H9 (cell line): ENCODE results near the gene KLHDC1. TPM values are rescaled to one million over a fixed set of nuclear protein-coding genes. Genes with fewer than 3 reads are reported as not detected.

ENCODE experiments used
- DNase-seq: peaks from one replicate; pipeline ENCODE4 v3.0.0-alpha.2; 2017
- H2AFZ ChIP-seq: one replicate; pipeline ENCODE4 v1.6.1; 2013; ENCODE audit warnings: mild to moderate bottlenecking, low read length, control low read depth, moderate library complexity
- H2AK5ac ChIP-seq: 2 replicates; pipeline ENCODE4 v1.6.1; 2013; ENCODE audit warnings: low read length, control low read depth, mixed read lengths; ENCODE audit not compliant: insufficient read length
- H2BK120ac ChIP-seq: one replicate; pipeline ENCODE4 v1.6.1; 2013; ENCODE audit warnings: low read depth, mild to moderate bottlenecking, low read length, control low read depth, inconsistent platforms; ENCODE audit not compliant: poor library complexity, severe bottlenecking
- H2BK12ac ChIP-seq: 2 replicates; pipeline ENCODE4 v1.6.1; 2013; ENCODE audit warnings: low read length, control low read depth, mixed read lengths, low read depth; ENCODE audit not compliant: insufficient read length
- H2BK15ac ChIP-seq: 2 replicates; pipeline ENCODE4 v1.6.1; 2013; ENCODE audit warnings: low read depth, low read length, control low read depth
- H2BK20ac ChIP-seq: one replicate; pipeline ENCODE4 v1.6.1; 2013; ENCODE audit warnings: low read depth, mild to moderate bottlenecking, low read length, control low read depth, inconsistent platforms; ENCODE audit not compliant: poor library complexity, severe bottlenecking
- H2BK5ac ChIP-seq: 2 replicates; pipeline ENCODE4 v1.6.1; 2013; ENCODE audit warnings: low read length, control low read depth, mixed read lengths; ENCODE audit not compliant: insufficient read length
- H3K14ac ChIP-seq: 2 replicates; pipeline ENCODE4 v1.6.1; 2013; ENCODE audit warnings: low read length, control low read depth; ENCODE audit not compliant: insufficient read depth
- H3K18ac ChIP-seq: 2 replicates; pipeline ENCODE4 v1.6.1; 2013; ENCODE audit warnings: low read depth, mild to moderate bottlenecking, mixed read lengths, low read length, control low read depth; ENCODE audit not compliant: insufficient read length
- H3K23ac ChIP-seq: 2 replicates; pipeline ENCODE4 v1.6.1; 2013; ENCODE audit warnings: low read length, control low read depth, mixed read lengths, low read depth; ENCODE audit not compliant: insufficient read length
- H3K23me2 ChIP-seq: 2 replicates; pipeline ENCODE4 v1.6.1; 2013; ENCODE audit warnings: low read depth, mild to moderate bottlenecking, mixed read lengths, low read length, control low read depth; ENCODE audit not compliant: insufficient read length, poor library complexity, severe bottlenecking
- H3K27ac ChIP-seq: 2 replicates; pipeline ENCODE4 v1.5.1; 2013; ENCODE audit warnings: low read length, control low read depth, mixed read lengths, low read depth; ENCODE audit not compliant: insufficient read length
- H3K27me3 ChIP-seq: 2 replicates; pipeline ENCODE4 v1.6.1; 2013; ENCODE audit warnings: low read length, control low read depth, inconsistent platforms; ENCODE audit not compliant: insufficient read depth
- H3K4ac ChIP-seq: 2 replicates; pipeline ENCODE4 v1.6.1; 2013; ENCODE audit warnings: low read depth, mild to moderate bottlenecking, control low read depth, inconsistent platforms, low read length, moderate library complexity
- H3K4me1 ChIP-seq: 2 replicates; pipeline ENCODE4 v1.6.1; 2013; ENCODE audit warnings: low read length, control low read depth, inconsistent platforms; ENCODE audit not compliant: insufficient read depth
- H3K4me2 ChIP-seq: 2 replicates; pipeline ENCODE4 v1.6.1; 2013; ENCODE audit warnings: low read length, control low read depth, mixed read lengths; ENCODE audit not compliant: insufficient read length, insufficient read depth
- H3K56ac ChIP-seq: 2 replicates; pipeline ENCODE4 v1.6.1; 2013; ENCODE audit warnings: low read depth, mild to moderate bottlenecking, mixed read lengths, low read length, control low read depth; ENCODE audit not compliant: insufficient read length
- H3K79me1 ChIP-seq: 2 replicates; pipeline ENCODE4 v1.6.1; 2013; ENCODE audit warnings: low read depth, mild to moderate bottlenecking, moderate library complexity, low read length, control low read depth, inconsistent platforms; ENCODE audit not compliant: insufficient read depth, poor library complexity, severe bottlenecking
- H3K79me2 ChIP-seq: 2 replicates; pipeline ENCODE4 v1.6.1; 2013; ENCODE audit warnings: low read length, control low read depth, inconsistent platforms; ENCODE audit not compliant: insufficient read depth
- H3K9ac ChIP-seq: 2 replicates; pipeline ENCODE4 v1.6.1; 2013; ENCODE audit warnings: low read length, control low read depth, mixed read lengths; ENCODE audit not compliant: insufficient read length; ENCODE audit errors: extremely low read depth
- H3K9me3 ChIP-seq: one replicate; pipeline ENCODE4 v1.6.1; 2013; ENCODE audit warnings: low read depth, low read length, inconsistent platforms; ENCODE audit not compliant: control insufficient read depth
- H3T11ph ChIP-seq: one replicate; pipeline ENCODE4 v1.6.1; 2013; ENCODE audit warnings: mild to moderate bottlenecking, low read length, control low read depth, inconsistent platforms
- H4K20me1 ChIP-seq: one replicate; pipeline ENCODE4 v1.6.1; 2013; ENCODE audit not compliant: control insufficient read depth, insufficient read length, insufficient read depth
- H4K5ac ChIP-seq: 2 replicates; pipeline ENCODE4 v1.6.1; 2013; ENCODE audit warnings: low read depth, mild to moderate bottlenecking, mixed read lengths, low read length, control low read depth; ENCODE audit not compliant: insufficient read length
- H4K8ac ChIP-seq: replicated peaks from 2 replicates; pipeline ENCODE4 v1.6.1; 2013; ENCODE audit warnings: low read length, control low read depth, mixed read lengths, low read depth; ENCODE audit not compliant: insufficient read length
- H4K91ac ChIP-seq: 2 replicates; pipeline ENCODE4 v1.6.1; 2013; ENCODE audit warnings: low read depth, mild to moderate bottlenecking, moderate library complexity, mixed read lengths, low read length, control low read depth; ENCODE audit not compliant: insufficient read length
- H3K27ac Mint-ChIP-seq, 3 experiments: 2 replicates in 2 of 3; 3 replicates in 1 of 3; pipeline ENCODE4 v1.8.0; 2020 to 2021; ENCODE audit warnings: mixed read lengths in 3 of 3, mild to moderate bottlenecking in 1 of 3, moderate library complexity in 1 of 3
- H3K27me3 Mint-ChIP-seq: 2 replicates; pipeline ENCODE4 v1.8.0; 2021; ENCODE audit warnings: low read depth, mild to moderate bottlenecking, moderate library complexity, mixed read lengths
- H3K36me3 Mint-ChIP-seq, 3 experiments: 2 replicates in 2 of 3; 3 replicates in 1 of 3; pipeline ENCODE4 v1.8.0; 2020 to 2021; ENCODE audit warnings: low read depth in 3 of 3, mixed read lengths in 3 of 3; ENCODE audit not compliant: insufficient read depth in 1 of 3
- H3K4me1 Mint-ChIP-seq, 2 experiments: 2 replicates each; pipeline ENCODE4 v1.8.0; 2020; ENCODE audit warnings: mixed read lengths in 2 of 2
- H3K4me3 Mint-ChIP-seq, 2 experiments: 2 replicates in 1 of 2; 3 replicates in 1 of 2; pipeline ENCODE4 v1.8.0; 2020 to 2021; ENCODE audit warnings: mild to moderate bottlenecking in 2 of 2, mixed read lengths in 2 of 2, moderate library complexity in 1 of 2
- H3K9me3 Mint-ChIP-seq, 2 experiments: 2 replicates in 1 of 2; 3 replicates in 1 of 2; pipeline ENCODE4 v1.8.0; 2020; ENCODE audit warnings: mild to moderate bottlenecking in 2 of 2, mixed read lengths in 2 of 2, moderate library complexity in 1 of 2
- WGBS: extraction: QIAGEN DNeasy Blood & Tissue Kit; methylation state at CpG from one replicate; pipeline ENCODE4 v1.1.7; 2013; ENCODE audit warnings: missing lambda C conversion rate, low lambda C conversion rate, mixed read lengths; ENCODE audit not compliant: insufficient read length; ENCODE audit errors: extremely low coverage; 5-methylcytosine and 5-hydroxymethylcytosine counted together
- total RNA-seq: library from RNA; stranded (reverse); gene quantifications from 2 replicates; pipeline ENCODE4 v1.2.1, GENCODE V29; 2021
- TF ChIP-seq, protein P1 (sequence below): fragments of 200-600 bp; sonication (generic); conservative IDR thresholded peaks from 3 replicates; pipeline ENCODE4 v1.8.0; 2021; ENCODE audit warnings: antibody characterized with exemption, mild to moderate bottlenecking

The KLHDC1 gene
- total RNA-seq, 1 experiment from 2014 or later = not detected

DNA sequence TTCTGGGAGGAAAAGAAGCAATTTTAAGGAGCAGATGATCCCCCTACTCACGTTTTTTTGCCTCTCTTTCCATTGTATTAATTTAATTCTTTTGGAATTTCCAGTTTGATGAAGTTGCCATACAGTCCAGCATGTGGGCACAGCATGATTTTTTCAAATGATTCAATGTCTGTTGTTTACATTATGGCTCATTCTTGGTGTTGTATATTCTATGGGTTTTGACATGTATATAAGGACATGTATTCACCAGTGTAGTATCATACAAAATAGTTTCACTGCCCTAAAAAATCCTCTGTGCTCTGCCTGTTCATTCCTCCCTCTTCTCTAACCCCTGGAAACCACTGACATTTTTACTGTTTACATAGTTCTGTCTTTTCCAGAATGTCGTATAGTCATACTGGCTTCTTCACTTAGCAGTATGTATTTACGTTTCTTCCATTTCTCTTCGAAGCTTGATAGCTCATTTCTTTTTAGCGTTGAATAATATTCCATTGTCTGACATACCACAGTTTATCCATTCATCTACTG lies 61.7 kb downstream of the KLHDC1 start:
- Mint-ChIP-seq H3K36me3 (no peaks in the 10 kb centered on the region), H3K27me3 (no peaks in the 10 kb centered on the region), H3K4me1 (no peaks in the 10 kb centered on the region), H3K9me3 (no peaks in the 10 kb centered on the region), H3K27ac (no peak overlapping the region), H3K4me3 (no peak overlapping the region)
- H2BK12ac ChIP-seq = no peak overlapping the region
- H2AK5ac ChIP-seq = no peak overlapping the region
- H3K14ac ChIP-seq = no peak overlapping the region
- no peak overlapping the region for H3T11ph ChIP-seq
- no peaks in the 10 kb centered on the region for H3K23me2 ChIP-seq
- TF ChIP-seq, protein P1, sequence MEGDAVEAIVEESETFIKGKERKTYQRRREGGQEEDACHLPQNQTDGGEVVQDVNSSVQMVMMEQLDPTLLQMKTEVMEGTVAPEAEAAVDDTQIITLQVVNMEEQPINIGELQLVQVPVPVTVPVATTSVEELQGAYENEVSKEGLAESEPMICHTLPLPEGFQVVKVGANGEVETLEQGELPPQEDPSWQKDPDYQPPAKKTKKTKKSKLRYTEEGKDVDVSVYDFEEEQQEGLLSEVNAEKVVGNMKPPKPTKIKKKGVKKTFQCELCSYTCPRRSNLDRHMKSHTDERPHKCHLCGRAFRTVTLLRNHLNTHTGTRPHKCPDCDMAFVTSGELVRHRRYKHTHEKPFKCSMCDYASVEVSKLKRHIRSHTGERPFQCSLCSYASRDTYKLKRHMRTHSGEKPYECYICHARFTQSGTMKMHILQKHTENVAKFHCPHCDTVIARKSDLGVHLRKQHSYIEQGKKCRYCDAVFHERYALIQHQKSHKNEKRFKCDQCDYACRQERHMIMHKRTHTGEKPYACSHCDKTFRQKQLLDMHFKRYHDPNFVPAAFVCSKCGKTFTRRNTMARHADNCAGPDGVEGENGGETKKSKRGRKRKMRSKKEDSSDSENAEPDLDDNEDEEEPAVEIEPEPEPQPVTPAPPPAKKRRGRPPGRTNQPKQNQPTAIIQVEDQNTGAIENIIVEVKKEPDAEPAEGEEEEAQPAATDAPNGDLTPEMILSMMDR = no peak
- no peak overlapping the region for H2BK120ac ChIP-seq
- H4K5ac ChIP-seq = no peak overlapping the region
- no peak overlapping the region for H2BK20ac ChIP-seq
- no peak overlapping the region for H3K4ac ChIP-seq
- H3K9ac ChIP-seq = no peak overlapping the region
- no CpG with 5 or more reads among the region's 5 CpGs for WGBS
- H3K79me2 ChIP-seq = no peaks in the 10 kb centered on the region
- no peak overlapping the region for H2BK15ac ChIP-seq
- no peaks in the 10 kb centered on the region for H4K20me1 ChIP-seq
- H4K91ac ChIP-seq = no peak overlapping the region
- no peak overlapping the region for H2BK5ac ChIP-seq
- H3K23ac ChIP-seq = no peak overlapping the region
- H3K4me1 ChIP-seq = no peaks in the 10 kb centered on the region
- no peak overlapping the region for H3K4me2 ChIP-seq
- H2AFZ ChIP-seq = no peak overlapping the region
- no peak overlapping the region for H3K18ac ChIP-seq
- no peaks in the 10 kb centered on the region for H3K9me3 ChIP-seq
- H4K8ac ChIP-seq = no peak overlapping the region
- no peak for DNase-seq
- no peak overlapping the region for H3K56ac ChIP-seq
- H3K27me3 ChIP-seq = no peaks in the 10 kb centered on the region
- no peak overlapping the region for H3K27ac ChIP-seq
- H3K79me1 ChIP-seq = no peaks in the 10 kb centered on the region
